WI38 (cell line): ENCODE data around the gene PERM1.
"Not testable (repeated sequence)": the region's sequence is repeated elsewhere in the genome, so short reads cannot be mapped to it uniquely, and the experiment has no call there.

Experiments
- H3K4me3 ChIP-seq: 2 replicates; pipeline ENCODE4 v1.5.1; 2011; ENCODE audit warnings: low read depth, mild to moderate bottlenecking, control low read depth, low read length
- TF ChIP-seq, protein P1 (sequence below): IDR thresholded peaks from 2 replicates; pipeline ENCODE4 v1.5.1; 2012; ENCODE audit warnings: low read depth, mild to moderate bottlenecking, control low read depth, low read length

Gene PERM1

DNA sequence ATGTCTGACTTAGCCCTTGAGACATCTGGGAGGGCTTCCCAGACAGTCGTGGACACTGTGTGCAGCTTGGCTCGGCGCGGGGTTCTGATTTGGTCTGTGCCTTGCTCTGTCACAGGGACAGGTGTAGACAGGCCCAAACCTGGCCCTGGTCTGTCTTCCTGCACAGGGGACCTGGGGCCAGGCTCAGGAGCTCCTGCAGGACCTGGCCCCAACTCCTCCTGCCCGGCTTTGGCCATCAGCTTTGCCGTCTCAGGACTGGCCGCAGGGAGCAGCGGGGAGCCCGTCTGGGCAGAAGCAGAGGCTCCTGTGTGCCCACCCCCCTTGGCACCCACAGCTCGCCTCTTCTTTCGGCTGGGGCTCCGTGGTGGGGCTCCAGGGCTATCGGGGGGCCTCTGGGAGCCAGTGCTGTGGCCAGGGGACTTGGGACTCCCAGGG, 1.7 kb downstream of the PERM1 start:
- no peak overlapping the region for H3K4me3 ChIP-seq
- TF ChIP-seq, protein P1, sequence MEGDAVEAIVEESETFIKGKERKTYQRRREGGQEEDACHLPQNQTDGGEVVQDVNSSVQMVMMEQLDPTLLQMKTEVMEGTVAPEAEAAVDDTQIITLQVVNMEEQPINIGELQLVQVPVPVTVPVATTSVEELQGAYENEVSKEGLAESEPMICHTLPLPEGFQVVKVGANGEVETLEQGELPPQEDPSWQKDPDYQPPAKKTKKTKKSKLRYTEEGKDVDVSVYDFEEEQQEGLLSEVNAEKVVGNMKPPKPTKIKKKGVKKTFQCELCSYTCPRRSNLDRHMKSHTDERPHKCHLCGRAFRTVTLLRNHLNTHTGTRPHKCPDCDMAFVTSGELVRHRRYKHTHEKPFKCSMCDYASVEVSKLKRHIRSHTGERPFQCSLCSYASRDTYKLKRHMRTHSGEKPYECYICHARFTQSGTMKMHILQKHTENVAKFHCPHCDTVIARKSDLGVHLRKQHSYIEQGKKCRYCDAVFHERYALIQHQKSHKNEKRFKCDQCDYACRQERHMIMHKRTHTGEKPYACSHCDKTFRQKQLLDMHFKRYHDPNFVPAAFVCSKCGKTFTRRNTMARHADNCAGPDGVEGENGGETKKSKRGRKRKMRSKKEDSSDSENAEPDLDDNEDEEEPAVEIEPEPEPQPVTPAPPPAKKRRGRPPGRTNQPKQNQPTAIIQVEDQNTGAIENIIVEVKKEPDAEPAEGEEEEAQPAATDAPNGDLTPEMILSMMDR = no peak

DNA sequence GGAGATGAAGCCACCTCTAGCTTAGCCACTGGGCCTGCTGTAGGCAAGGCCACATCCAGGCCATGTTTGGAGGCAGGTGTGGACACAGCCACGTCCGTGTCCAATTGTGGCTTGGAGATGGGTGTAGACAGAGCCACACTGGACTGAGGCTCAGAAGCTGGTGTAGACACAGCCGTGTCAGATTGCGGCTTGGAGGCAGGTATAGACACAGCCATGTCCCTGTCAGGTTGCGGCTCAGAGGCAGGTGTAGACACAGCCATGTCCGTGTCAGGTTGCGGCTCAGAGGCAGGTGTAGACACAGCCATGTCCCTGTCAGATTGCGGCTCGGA, 2.2 kb downstream of the PERM1 start:
- no peak overlapping the region for H3K4me3 ChIP-seq
- TF ChIP-seq, protein P1 = no peak

GRCh38 chr1:978835-979743, 2.8 kb downstream of the PERM1 start:
- no peak overlapping the region for H3K4me3 ChIP-seq
- TF ChIP-seq, protein P1 = no peak

GRCh38 chr1:978069-978834, 3.6 kb downstream of the PERM1 start:
- H3K4me3 ChIP-seq = no peak overlapping the region
- TF ChIP-seq, protein P1 = no peak

- H3K4me3 ChIP-seq = not testable (repeated sequence)
These were observed 5.1 kb downstream of the PERM1 start for GRCh38 chr1:976791-977190.

GRCh38 chr1:975896-976683, 5.8 kb downstream of the PERM1 start:
- TF ChIP-seq, protein P1 = peak; percentile 32; the same call in 1 of the 2 replicates

GRCh38 chr1:975365-975764, 6.5 kb downstream of the PERM1 start:
- TF ChIP-seq, protein P1 = no peak
- no peak overlapping the region for H3K4me3 ChIP-seq

More at GRCh38 chr1:975896-976683, 5.8 kb downstream of the PERM1 start:
- H3K4me3 ChIP-seq = peak overlapping the region; percentile 17; the same call in 1 of the 2 replicates
